ENCODE data around the gene HMCN1.

GRCh38 chr1:185850366-185850765, 116.2 kb downstream of the HMCN1 start:
- no peak for TF ChIP-seq CTCF (IDR thresholded peaks at IDR 0.05; ENCODE audit: low read depth, low read length, poor library complexity, severe bottlenecking)
- TF ChIP-seq EZH2phosphoT487 (IDR thresholded peaks at IDR 0.05; ENCODE audit: borderline replicate concordance, low read length) = no peak

Measured in DOHH2 (cell line).